Astrocyte (in vitro differentiated cells and primary cell): Measurements from ENCODE around the gene UBE2K. TPM values are rescaled to one million over a fixed set of nuclear protein-coding genes. Genes with fewer than 3 reads are reported as not detected.
"Not testable (repeated sequence)": the region's sequence is repeated elsewhere in the genome, so short reads cannot be mapped to it uniquely, and the experiment has no call there.

Source experiments
- DNase-seq: peaks from one replicate; pipeline ENCODE4 v3.0.0-alpha.2; 2010; ENCODE audit warnings: low read depth
- FAIRE-seq: peaks from 2 replicates; lab custom pipeline; 2011; peaks lifted over from hg19 to GRCh38; lab: Jason Lieb, UNC
- H2AFZ ChIP-seq: 2 replicates; pipeline ENCODE4 v1.6.0; 2012; ENCODE audit warnings: low read depth, low read length, inconsistent platforms
- H3K27ac ChIP-seq: 2 replicates; pipeline ENCODE4 v1.5.1; 2011; ENCODE audit warnings: low read depth, low read length, inconsistent platforms
- H3K27me3 ChIP-seq: 2 replicates; pipeline ENCODE4 v1.6.0; 2011; ENCODE audit warnings: low read length, inconsistent platforms; ENCODE audit not compliant: insufficient read depth
- H3K36me3 ChIP-seq: 2 replicates; pipeline ENCODE4 v1.5.1; 2011; ENCODE audit warnings: low read length, inconsistent platforms; ENCODE audit not compliant: insufficient read depth
- H3K4me1 ChIP-seq: 2 replicates; pipeline ENCODE4 v1.5.1; 2011; ENCODE audit warnings: low read length, inconsistent platforms; ENCODE audit not compliant: insufficient read depth
- H3K4me2 ChIP-seq: 2 replicates; pipeline ENCODE4 v1.6.0; 2012; ENCODE audit warnings: low read length, inconsistent platforms
- H3K4me3 ChIP-seq: 2 replicates; pipeline ENCODE4 v1.5.1; 2011; ENCODE audit warnings: low read depth, mild to moderate bottlenecking, low read length, inconsistent platforms; ENCODE audit not compliant: insufficient read depth
- H3K79me2 ChIP-seq: 2 replicates; pipeline ENCODE4 v1.6.0; 2012; ENCODE audit warnings: mild to moderate bottlenecking, low read length, inconsistent platforms; ENCODE audit not compliant: insufficient read depth
- H3K9ac ChIP-seq: 2 replicates; pipeline ENCODE4 v1.6.0; 2012; ENCODE audit warnings: mild to moderate bottlenecking, low read length, inconsistent platforms
- H3K9me3 ChIP-seq: 2 replicates; pipeline ENCODE4 v1.5.1; 2012; ENCODE audit warnings: low read depth, mild to moderate bottlenecking, low read length, inconsistent platforms; ENCODE audit not compliant: insufficient read depth
- H4K20me1 ChIP-seq: 2 replicates; pipeline ENCODE4 v1.6.0; 2012; ENCODE audit warnings: low read length, inconsistent platforms; ENCODE audit not compliant: insufficient read depth
- H3K27ac Mint-ChIP-seq: one replicate; pipeline ENCODE4 v1.8.0; 2021; ENCODE audit warnings: mild to moderate bottlenecking, mixed read lengths; ENCODE audit not compliant: unreplicated experiment
- H3K27me3 Mint-ChIP-seq: one replicate; pipeline ENCODE4 v1.8.0; 2021; ENCODE audit warnings: low read depth, mixed read lengths; ENCODE audit not compliant: unreplicated experiment
- H3K36me3 Mint-ChIP-seq: one replicate; pipeline ENCODE4 v1.8.0; 2021; ENCODE audit warnings: low read depth, mixed read lengths; ENCODE audit not compliant: unreplicated experiment
- H3K4me1 Mint-ChIP-seq: one replicate; pipeline ENCODE4 v1.8.0; 2021; ENCODE audit warnings: low read depth, mixed read lengths; ENCODE audit not compliant: unreplicated experiment
- H3K4me3 Mint-ChIP-seq: one replicate; pipeline ENCODE4 v1.8.0; 2021; ENCODE audit warnings: mild to moderate bottlenecking, moderate library complexity, mixed read lengths; ENCODE audit not compliant: unreplicated experiment
- H3K9me3 Mint-ChIP-seq: one replicate; pipeline ENCODE4 v1.8.0; 2021; ENCODE audit warnings: mild to moderate bottlenecking, mixed read lengths; ENCODE audit not compliant: unreplicated experiment
- CTCF ChIP-seq: IDR thresholded peaks from 2 replicates; pipeline ENCODE4 v1.5.1; 2011; ENCODE audit warnings: low read depth, mild to moderate bottlenecking, inconsistent platforms, low read length, moderate library complexity; ENCODE audit not compliant: insufficient read depth
- EZH2 ChIP-seq: IDR thresholded peaks from 2 replicates; pipeline ENCODE4 v1.6.1; 2012; ENCODE audit warnings: mild to moderate bottlenecking, low read length, inconsistent platforms; ENCODE audit not compliant: insufficient read depth
- total RNA-seq: library from RNA; stranded (reverse); gene quantifications from 2 replicates; pipeline ENCODE4 v1.2.1, GENCODE V29; 2021

The UBE2K gene
- total RNA-seq, 1 donor from 2014 or later = 134 TPM

GRCh38 chr4:39716356-39716755, 18.4 kb downstream of the UBE2K start:
- FAIRE-seq = no peak

GRCh38 chr4:39717743-39718142, 19.8 kb downstream of the UBE2K start:
- peaks cover 30% of the 10 kb centered on the region for H3K4me1 Mint-ChIP-seq
- H3K9ac ChIP-seq, H3K4me3 Mint-ChIP-seq, H3K4me3 ChIP-seq, H3K27me3 ChIP-seq, H3K9me3 Mint-ChIP-seq, DNase-seq, H3K27ac ChIP-seq, H3K27me3 Mint-ChIP-seq, FAIRE-seq, H3K9me3 ChIP-seq, H3K4me1 ChIP-seq, H3K4me2 ChIP-seq, H2AFZ ChIP-seq, H3K36me3 ChIP-seq: not testable (repeated sequence)
- Histone ChIP-seq H4K20me1 (peaks cover 87% of the 10 kb centered on the region), H3K79me2 (peaks cover 97% of the 10 kb centered on the region)
- H3K27ac Mint-ChIP-seq = peak overlapping the region; percentile 68
- peaks cover 13% of the 10 kb centered on the region for H3K36me3 Mint-ChIP-seq

More at GRCh38 chr4:39716356-39716755, 18.4 kb downstream of the UBE2K start:
- H3K27ac Mint-ChIP-seq = no peak overlapping the region
- Histone ChIP-seq H3K4me2 (no peak overlapping the region), H4K20me1 (peaks cover 87% of the 10 kb centered on the region), H3K9ac (no peak overlapping the region), H3K79me2 (peaks cover 97% of the 10 kb centered on the region), H2AFZ (no peak overlapping the region), H3K36me3 (no peaks in the 10 kb centered on the region), H3K4me1 (no peaks in the 10 kb centered on the region), H3K9me3 (no peaks in the 10 kb centered on the region), H3K4me3 (no peak overlapping the region), H3K27ac (no peak overlapping the region), H3K27me3 (no peaks in the 10 kb centered on the region)
- H3K27me3 Mint-ChIP-seq = no peaks in the 10 kb centered on the region
- peaks cover 30% of the 10 kb centered on the region for H3K4me1 Mint-ChIP-seq
- H3K4me3 Mint-ChIP-seq = no peak overlapping the region
- no peak for DNase-seq
- no peaks in the 10 kb centered on the region for H3K9me3 Mint-ChIP-seq
- H3K36me3 Mint-ChIP-seq = peaks cover 17% of the 10 kb centered on the region
- TF ChIP-seq EZH2 (no peak), CTCF (no peak)

- no peak overlapping the region for H3K27ac ChIP-seq
- no peak for FAIRE-seq
- peak overlapping the region; percentile 2 for H3K27ac Mint-ChIP-seq
Observed at GRCh38 chr4:39718366-39719323, 20.7 kb downstream of the UBE2K start.

More at GRCh38 chr4:39718366-39719323, 20.7 kb downstream of the UBE2K start:
- Histone ChIP-seq H3K9me3 (no peaks in the 10 kb centered on the region), H3K27me3 (no peaks in the 10 kb centered on the region), H3K9ac (no peak overlapping the region), H3K79me2 (peaks cover 97% of the 10 kb centered on the region), H2AFZ (no peak overlapping the region), H3K36me3 (no peaks in the 10 kb centered on the region), H3K4me2 (no peak overlapping the region), H3K4me3 (no peak overlapping the region), H4K20me1 (peaks cover 84% of the 10 kb centered on the region), H3K4me1 (no peaks in the 10 kb centered on the region)
- no peak for TF ChIP-seq EZH2
- no peak for TF ChIP-seq CTCF
- Mint-ChIP-seq H3K27me3 (no peaks in the 10 kb centered on the region), H3K9me3 (no peaks in the 10 kb centered on the region), H3K4me1 (peaks cover 29% of the 10 kb centered on the region), H3K4me3 (no peak overlapping the region), H3K36me3 (peaks cover 13% of the 10 kb centered on the region)
- DNase-seq = no peak
